Type B pancreatic cell (in vitro differentiated cells): ENCODE results near the gene UBL5. TPM values are rescaled to one million over a fixed set of nuclear protein-coding genes. Genes with fewer than 3 reads are reported as not detected.
A peak's percentile ranks its signal among the peaks of the same experiment; 100 is the strongest.

Source experiments
- DNase-seq: peaks from one replicate; pipeline ENCODE4 v3.0.0; 2021; ENCODE audit warnings: mixed read lengths; ENCODE audit not compliant: unreplicated experiment; ENCODE audit errors: extremely low spot score
- H3K27ac Mint-ChIP-seq: 2 replicates; pipeline ENCODE4 v1.8.0; 2021; ENCODE audit warnings: mild to moderate bottlenecking, mixed read lengths
- H3K27me3 Mint-ChIP-seq: 2 replicates; pipeline ENCODE4 v1.8.0; 2021; ENCODE audit warnings: mixed read lengths
- H3K36me3 Mint-ChIP-seq: 2 replicates; pipeline ENCODE4 v1.8.0; 2021; ENCODE audit warnings: mixed read lengths
- H3K4me1 Mint-ChIP-seq: one replicate; pipeline ENCODE4 v1.8.0; 2021; ENCODE audit warnings: mixed read lengths; ENCODE audit not compliant: unreplicated experiment
- H3K4me3 Mint-ChIP-seq: 2 replicates; pipeline ENCODE4 v1.8.0; 2021; ENCODE audit warnings: mild to moderate bottlenecking, mixed read lengths
- H3K9me3 Mint-ChIP-seq: 2 replicates; pipeline ENCODE4 v1.8.0; 2021; ENCODE audit warnings: mixed read lengths
- CTCF ChIP-seq: fragments of 200-600 bp; sonication (generic); conservative IDR thresholded peaks from 2 replicates; pipeline ENCODE4 v1.5.0; 2021; ENCODE audit warnings: antibody characterized with exemption, mild to moderate bottlenecking
- total RNA-seq: library from RNA; stranded (reverse); gene quantifications from 2 replicates; pipeline ENCODE4 v1.2.1, GENCODE V29; 2021; ENCODE audit warnings: low replicate concordance

UBL5 gene
- total RNA-seq, 1 donor from 2014 or later = 347 TPM

DNA sequence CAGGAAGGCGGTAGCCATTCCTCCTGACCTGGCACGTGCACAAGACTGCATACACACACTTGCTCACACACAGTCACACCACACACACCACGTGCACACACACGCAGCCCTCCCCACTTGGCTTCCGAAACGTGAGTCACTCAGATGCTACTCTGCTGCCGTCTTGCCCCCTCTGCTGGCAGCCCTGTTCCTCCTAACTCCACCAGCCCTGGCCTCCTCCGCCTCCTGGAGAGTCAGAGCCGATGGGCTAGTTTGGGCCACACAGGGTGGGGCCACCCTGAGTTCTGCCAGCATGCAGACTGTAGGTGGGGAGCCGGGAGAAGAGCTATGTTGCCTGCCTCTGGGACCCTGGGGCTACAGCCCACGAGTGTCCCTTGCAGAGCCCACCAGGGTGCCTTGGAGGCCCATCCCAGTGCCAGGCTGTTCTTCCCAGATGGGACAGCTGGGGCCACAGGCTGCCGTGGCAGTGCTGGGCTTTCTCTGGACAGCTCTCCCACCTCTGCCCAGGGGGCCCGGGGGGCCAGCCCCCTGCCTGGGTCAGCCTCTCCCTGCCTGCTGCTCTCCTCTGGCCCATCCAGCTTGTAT, 19.5 kb downstream of the UBL5 start:
- no peak overlapping the region for H3K4me3 Mint-ChIP-seq
- no peaks in the 10 kb centered on the region for H3K4me1 Mint-ChIP-seq
- no peaks in the 10 kb centered on the region for H3K27me3 Mint-ChIP-seq
- peak; percentile 58 for TF ChIP-seq CTCF
- no peak for DNase-seq
- H3K36me3 Mint-ChIP-seq = peaks cover 4% of the 10 kb centered on the region
- no peaks in the 10 kb centered on the region for H3K9me3 Mint-ChIP-seq
- no peak overlapping the region for H3K27ac Mint-ChIP-seq

- peak; percentile 70 for TF ChIP-seq CTCF
- Mint-ChIP-seq H3K9me3 (no peaks in the 10 kb centered on the region), H3K27ac (no peak overlapping the region), H3K36me3 (peaks cover 4% of the 10 kb centered on the region), H3K4me1 (no peaks in the 10 kb centered on the region), H3K27me3 (no peaks in the 10 kb centered on the region), H3K4me3 (no peak overlapping the region)
- DNase-seq = no peak
These were observed 20.3 kb downstream of the UBL5 start for GRCh38 chr19:9848060-9848459.

- Mint-ChIP-seq H3K27ac (no peak overlapping the region), H3K4me3 (no peak overlapping the region), H3K4me1 (no peaks in the 10 kb centered on the region), H3K9me3 (no peaks in the 10 kb centered on the region), H3K27me3 (no peaks in the 10 kb centered on the region), H3K36me3 (peaks cover 1% of the 10 kb centered on the region)
- no peak for DNase-seq
- TF ChIP-seq CTCF = no peak
These were observed 21.0 kb downstream of the UBL5 start for GRCh38 chr19:9848762-9849161.

DNA sequence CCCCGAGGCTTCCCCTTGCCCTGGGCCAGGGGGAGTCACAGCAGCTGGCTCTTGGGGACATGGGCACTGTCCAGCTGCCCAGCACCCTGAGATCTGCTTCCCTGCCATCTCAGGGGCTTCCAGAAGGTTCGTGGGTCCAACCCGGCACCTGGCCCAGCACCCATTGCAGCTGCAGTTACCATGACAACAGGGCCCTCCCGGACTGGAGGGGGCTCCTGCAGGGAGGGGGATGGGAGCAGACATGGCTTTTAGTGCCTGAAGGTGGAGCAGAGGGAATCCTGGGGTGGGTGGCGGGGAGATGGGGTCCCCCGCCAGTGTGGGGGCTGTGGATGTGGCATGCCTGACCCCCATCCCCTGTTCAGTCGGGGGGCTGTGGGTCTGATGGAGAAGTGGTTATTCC, 22.1 kb downstream of the UBL5 start:
- Mint-ChIP-seq H3K9me3 (no peaks in the 10 kb centered on the region), H3K4me1 (no peaks in the 10 kb centered on the region), H3K27ac (no peak overlapping the region), H3K36me3 (peaks cover 7% of the 10 kb centered on the region), H3K27me3 (no peaks in the 10 kb centered on the region), H3K4me3 (no peak overlapping the region)
- TF ChIP-seq CTCF = no peak
- no peak for DNase-seq

DNA sequence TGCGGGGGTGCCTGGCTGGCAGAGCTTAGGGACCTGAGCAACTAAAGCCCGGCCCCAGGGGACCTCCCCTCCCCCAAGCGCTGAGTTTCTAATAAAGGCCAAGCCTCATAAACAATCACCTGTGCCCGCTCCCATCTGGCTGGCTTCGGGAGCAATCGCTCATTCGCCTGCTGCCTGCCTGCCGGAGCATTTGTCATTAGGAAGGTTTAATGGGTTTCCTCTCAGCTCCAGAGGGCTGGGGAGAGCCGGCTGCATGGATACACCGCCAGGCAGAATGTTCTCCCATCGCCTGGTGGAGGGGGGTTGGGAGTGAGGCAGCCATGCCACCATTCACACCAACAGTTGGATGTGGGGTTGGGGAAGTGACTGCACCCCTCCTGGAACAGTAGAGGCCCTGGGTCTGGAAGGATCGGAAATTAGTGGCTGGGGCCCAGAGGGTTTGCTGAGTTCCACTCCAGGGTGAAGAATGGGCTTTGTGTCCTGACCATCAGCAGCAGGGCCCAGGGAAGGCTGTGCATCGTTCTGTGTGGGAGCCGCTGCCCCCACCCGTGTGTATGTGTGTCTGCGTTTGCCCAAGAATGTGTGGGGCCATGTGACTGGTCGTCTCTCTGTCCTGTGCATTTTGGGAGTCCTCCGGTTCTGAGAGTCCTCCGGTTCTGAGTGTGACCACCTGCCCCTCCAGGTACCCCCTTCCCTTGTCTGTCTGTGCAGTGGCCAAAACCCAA, 22.7 kb downstream of the UBL5 start:
- Mint-ChIP-seq H3K27ac (no peak overlapping the region), H3K4me1 (no peaks in the 10 kb centered on the region), H3K27me3 (no peaks in the 10 kb centered on the region), H3K9me3 (no peaks in the 10 kb centered on the region), H3K36me3 (peaks cover 7% of the 10 kb centered on the region), H3K4me3 (no peak overlapping the region)
- DNase-seq = no peak
- no peak for TF ChIP-seq CTCF
